ENCODE results near the gene ST6GALNAC1. TPM values are rescaled to one million over a fixed set of nuclear protein-coding genes. Genes with fewer than 3 reads are reported as not detected.

The ST6GALNAC1 gene
- total RNA-seq, 1 experiment from 2014 or later, result not detected

DNA sequence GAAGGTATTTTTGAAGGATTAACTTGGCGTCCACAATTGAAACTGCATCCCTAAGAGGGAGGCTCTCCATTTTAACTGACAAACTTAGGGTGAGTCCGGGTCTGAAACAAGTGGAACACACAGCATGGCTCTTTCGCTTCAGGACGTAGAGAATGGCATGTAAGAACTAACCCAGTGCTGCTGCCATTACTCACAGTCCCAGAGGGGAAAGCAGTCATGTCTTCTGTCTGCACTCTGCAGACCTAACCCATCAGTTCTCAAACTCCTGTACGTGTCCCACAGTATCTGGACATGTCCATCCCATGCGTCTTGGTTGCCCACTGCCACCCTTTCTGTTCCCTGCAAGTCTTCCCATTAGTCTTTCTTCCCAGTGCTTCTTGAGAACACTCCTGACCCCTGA, 563 bp downstream of the ST6GALNAC1 start:
- TF ChIP-seq SIN3A (IDR thresholded peaks at IDR 0.05; ENCODE audit: low read depth), result no peak
- no peak for TF ChIP-seq ZFX (IDR thresholded peaks at IDR 0.05)
- no peak for TF ChIP-seq POLR2AphosphoS5 (IDR thresholded peaks at IDR 0.05; ENCODE audit: low read depth, low read length)
- TF ChIP-seq, protein P1, sequence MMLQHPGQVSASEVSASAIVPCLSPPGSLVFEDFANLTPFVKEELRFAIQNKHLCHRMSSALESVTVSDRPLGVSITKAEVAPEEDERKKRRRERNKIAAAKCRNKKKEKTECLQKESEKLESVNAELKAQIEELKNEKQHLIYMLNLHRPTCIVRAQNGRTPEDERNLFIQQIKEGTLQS (IDR thresholded peaks at IDR 0.05), result no peak
- TF ChIP-seq SRF (IDR thresholded peaks at IDR 0.05; ENCODE audit: low read depth), result no peak
- TF ChIP-seq JUND (IDR thresholded peaks at IDR 0.05), result no peak
- TF ChIP-seq, protein P2, sequence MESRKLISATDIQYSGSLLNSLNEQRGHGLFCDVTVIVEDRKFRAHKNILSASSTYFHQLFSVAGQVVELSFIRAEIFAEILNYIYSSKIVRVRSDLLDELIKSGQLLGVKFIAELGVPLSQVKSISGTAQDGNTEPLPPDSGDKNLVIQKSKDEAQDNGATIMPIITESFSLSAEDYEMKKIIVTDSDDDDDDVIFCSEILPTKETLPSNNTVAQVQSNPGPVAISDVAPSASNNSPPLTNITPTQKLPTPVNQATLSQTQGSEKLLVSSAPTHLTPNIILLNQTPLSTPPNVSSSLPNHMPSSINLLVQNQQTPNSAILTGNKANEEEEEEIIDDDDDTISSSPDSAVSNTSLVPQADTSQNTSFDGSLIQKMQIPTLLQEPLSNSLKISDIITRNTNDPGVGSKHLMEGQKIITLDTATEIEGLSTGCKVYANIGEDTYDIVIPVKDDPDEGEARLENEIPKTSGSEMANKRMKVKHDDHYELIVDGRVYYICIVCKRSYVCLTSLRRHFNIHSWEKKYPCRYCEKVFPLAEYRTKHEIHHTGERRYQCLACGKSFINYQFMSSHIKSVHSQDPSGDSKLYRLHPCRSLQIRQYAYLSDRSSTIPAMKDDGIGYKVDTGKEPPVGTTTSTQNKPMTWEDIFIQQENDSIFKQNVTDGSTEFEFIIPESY (IDR thresholded peaks at IDR 0.05; ENCODE audit: extremely low read depth, insufficient replicate concordance, low read length), result no peak
- no peak for TF ChIP-seq EZH2phosphoT487 (IDR thresholded peaks at IDR 0.05; ENCODE audit: borderline replicate concordance)
- no peak for TF ChIP-seq MAX (IDR thresholded peaks at IDR 0.05)
- TF ChIP-seq, protein P3, sequence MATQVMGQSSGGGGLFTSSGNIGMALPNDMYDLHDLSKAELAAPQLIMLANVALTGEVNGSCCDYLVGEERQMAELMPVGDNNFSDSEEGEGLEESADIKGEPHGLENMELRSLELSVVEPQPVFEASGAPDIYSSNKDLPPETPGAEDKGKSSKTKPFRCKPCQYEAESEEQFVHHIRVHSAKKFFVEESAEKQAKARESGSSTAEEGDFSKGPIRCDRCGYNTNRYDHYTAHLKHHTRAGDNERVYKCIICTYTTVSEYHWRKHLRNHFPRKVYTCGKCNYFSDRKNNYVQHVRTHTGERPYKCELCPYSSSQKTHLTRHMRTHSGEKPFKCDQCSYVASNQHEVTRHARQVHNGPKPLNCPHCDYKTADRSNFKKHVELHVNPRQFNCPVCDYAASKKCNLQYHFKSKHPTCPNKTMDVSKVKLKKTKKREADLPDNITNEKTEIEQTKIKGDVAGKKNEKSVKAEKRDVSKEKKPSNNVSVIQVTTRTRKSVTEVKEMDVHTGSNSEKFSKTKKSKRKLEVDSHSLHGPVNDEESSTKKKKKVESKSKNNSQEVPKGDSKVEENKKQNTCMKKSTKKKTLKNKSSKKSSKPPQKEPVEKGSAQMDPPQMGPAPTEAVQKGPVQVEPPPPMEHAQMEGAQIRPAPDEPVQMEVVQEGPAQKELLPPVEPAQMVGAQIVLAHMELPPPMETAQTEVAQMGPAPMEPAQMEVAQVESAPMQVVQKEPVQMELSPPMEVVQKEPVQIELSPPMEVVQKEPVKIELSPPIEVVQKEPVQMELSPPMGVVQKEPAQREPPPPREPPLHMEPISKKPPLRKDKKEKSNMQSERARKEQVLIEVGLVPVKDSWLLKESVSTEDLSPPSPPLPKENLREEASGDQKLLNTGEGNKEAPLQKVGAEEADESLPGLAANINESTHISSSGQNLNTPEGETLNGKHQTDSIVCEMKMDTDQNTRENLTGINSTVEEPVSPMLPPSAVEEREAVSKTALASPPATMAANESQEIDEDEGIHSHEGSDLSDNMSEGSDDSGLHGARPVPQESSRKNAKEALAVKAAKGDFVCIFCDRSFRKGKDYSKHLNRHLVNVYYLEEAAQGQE (IDR thresholded peaks at IDR 0.05; ENCODE audit: low read depth), result no peak
- TF ChIP-seq ELF1 (IDR thresholded peaks at IDR 0.05; ENCODE audit: borderline replicate concordance, low read depth), result no peak
- no peak; the same call in 1 of the 2 replicates for ATAC-seq
- no TSS peak for BruUV-seq (replicated peaks)
- ChIA-PET CTCF (no interaction called here), POLR2A (no interaction called here), RAD21 (ENCODE audit: low non-redundant PET in 1 of 2, low total read pairs in 2 of 2, uncharacterized antibody in 2 of 2, unreplicated experiment in 2 of 2) (no interaction called here)
- H4K20me1 ChIP-seq (ENCODE audit: insufficient read depth), result no peaks in the 10 kb centered on the region
- H3K79me2 ChIP-seq (ENCODE audit: insufficient read depth, low read length), result no peaks in the 10 kb centered on the region
- no peak overlapping the region for H3K27ac ChIP-seq (ENCODE audit: low read depth, low read length)
- no peak overlapping the region for H3K4me2 ChIP-seq (ENCODE audit: low read length)
- no peaks in the 10 kb centered on the region for H3K9me2 ChIP-seq (ENCODE audit: insufficient read depth)
- no peaks in the 10 kb centered on the region for H3K9me3 ChIP-seq (ENCODE audit: control insufficient read depth in 1 of 2, insufficient read depth in 1 of 2, low read depth in 1 of 2, low read length in 2 of 2)
- H3K9ac ChIP-seq (ENCODE audit: low read length), result no peak overlapping the region
- no peak overlapping the region for H3K4me3 ChIP-seq (replicated peaks in 1 of 2; ENCODE audit: low read depth in 1 of 2, low read length in 2 of 2)
- intact Hi-C loops (cut with micrococcal nuclease), result no loop called here
- no peaks in the 10 kb centered on the region for H3K27me3 ChIP-seq (ENCODE audit: insufficient read depth, low read length)
- DNase-seq (ENCODE audit: low read depth, low spot score), result no peak
- peaks cover 7 to 13% of the 10 kb centered on the region in 2 experiments; a peak in 3 of 4 replicates for H3K4me1 ChIP-seq (ENCODE audit: control insufficient read depth in 1 of 2, insufficient read depth in 2 of 2, low read length in 2 of 2)
- H3K36me3 ChIP-seq (ENCODE audit: control insufficient read depth in 1 of 2, insufficient read depth in 2 of 2, low read length in 2 of 2), result no peaks in the 10 kb centered on the region
- H2AFZ ChIP-seq (ENCODE audit: low read depth, low read length, poor library complexity, severe bottlenecking), result no peak overlapping the region

All from HCT116 (cell line).